SK-N-SH (cell line): Measurements from ENCODE around the gene RELN. TPM values are rescaled to one million over a fixed set of nuclear protein-coding genes. Genes with fewer than 3 reads are reported as not detected.

Experiments
- CTCF ChIA-PET: fragments of 300-600, 350-600 bp; formaldehyde crosslinking; extraction: SDS; loops from one replicate; lab custom pipeline; 2021; lab: Yijun Ruan, JAX
- POLR2A ChIA-PET: fragments of 350-600 bp; sonication (Branson Sonifier 250); formaldehyde crosslinking; extraction: SDS; loops from one replicate; lab custom pipeline; 2020; ENCODE audit warnings: antibody characterized with exemption, inconsistent platforms; lab: Yijun Ruan, JAX
- DNase-seq: peaks from one replicate; pipeline ENCODE4 v3.0.0; 2012
- H2AFZ ChIP-seq: fragments of 200-600 bp; sonication (generic); 2 replicates; pipeline ENCODE4 v1.8.1; 2016; ENCODE audit warnings: antibody characterized with exemption, mild to moderate bottlenecking, low read depth
- H3F3A ChIP-seq: fragments of 200-600 bp; sonication (generic); replicated peaks from 2 replicates; pipeline ENCODE3; 2016; ENCODE audit warnings: antibody characterized with exemption, mild to moderate bottlenecking; ENCODE audit not compliant: insufficient read depth
- H3K27ac ChIP-seq, 2 experiments: fragments of 200-500 bp in 1 of 2; fragments of 200-600 bp in 1 of 2; sonication (Bioruptor generic) in 1 of 2; sonication (generic), shearing (Covaris generic) in 1 of 2; 2 replicates each; pipeline versions ENCODE4 v1.5.1 to v1.6.1; 2014 to 2016; ENCODE audit warnings: low read depth in 2 of 2, inconsistent platforms in 1 of 2, low read length in 1 of 2, mild to moderate bottlenecking in 1 of 2, mixed read lengths in 1 of 2
- H3K27me3 ChIP-seq: fragments of 200-600 bp; sonication (generic), shearing (Covaris generic); 2 replicates; pipeline ENCODE4 v1.6.1; 2016; ENCODE audit warnings: mixed run types; ENCODE audit not compliant: insufficient read depth
- H3K36me3 ChIP-seq, 2 experiments: fragments of 200-500 bp in 1 of 2; fragments of 200-600 bp in 1 of 2; sonication (Bioruptor generic) in 1 of 2; sonication (generic) in 1 of 2; replicated peaks in 1 of 2; 2 replicates each; pipeline versions ENCODE3 to v1.5.1; 2014 to 2016; ENCODE audit warnings: low read length in 1 of 2, mild to moderate bottlenecking in 1 of 2; ENCODE audit not compliant: insufficient read depth in 2 of 2, control insufficient read depth in 1 of 2
- H3K4me1 ChIP-seq, 2 experiments: fragments of 200-500 bp in 1 of 2; fragments of 200-600 bp in 1 of 2; sonication (Bioruptor generic) in 1 of 2; sonication (generic), shearing (Covaris generic) in 1 of 2; 2 replicates each; pipeline versions ENCODE4 v1.5.1 to v1.6.1; 2014 to 2016; ENCODE audit warnings: low read depth in 1 of 2, low read length in 1 of 2, mixed run types in 1 of 2; ENCODE audit not compliant: insufficient read depth in 2 of 2, control insufficient read depth in 1 of 2
- H3K4me2 ChIP-seq: fragments of 200-600 bp; sonication (generic), shearing (Covaris generic); 2 replicates; pipeline ENCODE4 v1.6.1; 2017; ENCODE audit warnings: mixed run types
- H3K4me3 ChIP-seq, 2 experiments: fragments of 200-500 bp in 1 of 2; fragments of 200-600 bp in 1 of 2; sonication (Bioruptor generic) in 1 of 2; sonication (generic), shearing (Covaris generic) in 1 of 2; 2 replicates each; pipeline versions ENCODE4 v1.5.1 to v1.8.1; 2014 to 2016; ENCODE audit warnings: low read depth in 2 of 2, inconsistent platforms in 1 of 2, low read length in 1 of 2, mild to moderate bottlenecking in 1 of 2, mixed read lengths in 1 of 2, moderate library complexity in 1 of 2
- H3K79me2 ChIP-seq: fragments of 200-600 bp; sonication (generic); 2 replicates; pipeline ENCODE4 v1.8.1; 2017; ENCODE audit warnings: mild to moderate bottlenecking; ENCODE audit not compliant: insufficient read depth
- H3K9ac ChIP-seq: fragments of 200-600 bp; sonication (generic); 2 replicates; pipeline ENCODE4 v1.6.1; 2017; ENCODE audit warnings: mixed run types
- H3K9me2 ChIP-seq: fragments of 200-600 bp; sonication (generic); 2 replicates; pipeline ENCODE4 v1.6.1; 2017; ENCODE audit warnings: mixed run types
- H3K9me3 ChIP-seq: fragments of 200-600 bp; sonication (generic); 2 replicates; pipeline ENCODE4 v1.6.1; 2017; ENCODE audit warnings: mixed run types, mild to moderate bottlenecking, moderate library complexity
- H4K20me1 ChIP-seq: fragments of 200-600 bp; sonication (generic); 2 replicates; pipeline ENCODE4 v1.6.1; 2017; ENCODE audit warnings: mild to moderate bottlenecking, mixed run types; ENCODE audit not compliant: insufficient read depth
- CTCF ChIP-seq: fragments of 200-600 bp; sonication (generic); IDR thresholded peaks from 2 replicates; pipeline ENCODE4 v1.6.1; 2017; ENCODE audit warnings: antibody characterized with exemption, mild to moderate bottlenecking, moderate library complexity
- FOXJ3 ChIP-seq: sonication (generic); formaldehyde crosslinking; IDR thresholded peaks from 2 replicates; pipeline ENCODE4 v1.5.1; 2020; ENCODE audit warnings: mild to moderate bottlenecking, missing genetic modification reagents
- GATA2 ChIP-seq: sonication (generic); formaldehyde crosslinking; IDR thresholded peaks from 2 replicates; pipeline ENCODE4 v1.5.0; 2020; ENCODE audit warnings: mild to moderate bottlenecking, missing genetic modification reagents
- IRF3 ChIP-seq: fragments of 150-350 bp; IDR thresholded peaks from 2 replicates; pipeline ENCODE4 v1.6.1; 2016; ENCODE audit warnings: mild to moderate bottlenecking, low read depth, low read length
- MXI1 ChIP-seq: IDR thresholded peaks from 2 replicates; pipeline ENCODE4 v1.6.1; 2012; ENCODE audit warnings: mild to moderate bottlenecking, low read depth, low read length, improper control_type of control experiment
- NFIC ChIP-seq: IDR thresholded peaks from 2 replicates; pipeline ENCODE4 v1.4.0; 2012; ENCODE audit warnings: borderline replicate concordance
- PBX3 ChIP-seq: IDR thresholded peaks from 2 replicates; pipeline ENCODE4; 2012
- RCOR1 ChIP-seq: fragments of 150-350 bp; IDR thresholded peaks from 2 replicates; pipeline ENCODE4 v1.6.1; 2017; ENCODE audit warnings: antibody characterized with exemption, low read length
- SMC3 ChIP-seq: IDR thresholded peaks from 2 replicates; pipeline ENCODE4 v1.6.1; 2012; ENCODE audit warnings: low read depth, low read length, improper control_type of control experiment
- TCF12 ChIP-seq: IDR thresholded peaks from 2 replicates; pipeline ENCODE4 v1.4.0; 2012
- USF1 ChIP-seq: IDR thresholded peaks from 2 replicates; pipeline ENCODE4 v1.4.0; 2012; ENCODE audit warnings: low read depth, borderline replicate concordance
- ZBTB33 ChIP-seq: IDR thresholded peaks from 2 replicates; pipeline ENCODE4 v1.4.0; 2012; ENCODE audit warnings: low read depth, borderline replicate concordance
- WGBS: methylation state at CpG from one replicate; pipeline ENCODE4 v1.1.6; 2017; ENCODE audit warnings: low lambda C conversion rate; 5-methylcytosine and 5-hydroxymethylcytosine counted together
- polyA plus RNA-seq, 3 experiments: library from polyadenylated mRNA; depleted of rRNA; stranded (reverse); fragments of >200 nt; gene quantifications; 2 replicates each; pipeline ENCODE4 v1.2.3, GENCODE V29; 2012

Gene RELN
- polyA plus RNA-seq, 1 of the 3 experiments (the other 2 are of a cell fraction), result 0.02 TPM

- POLR2A ChIA-PET, result no interaction called here
- H3K27me3 ChIP-seq, result no peaks in the 10 kb centered on the region
Observed at GRCh38 chr7:103843689-103844480, 145.6 kb downstream of the RELN start.

More at GRCh38 chr7:103843689-103844480, 145.6 kb downstream of the RELN start:
- CTCF ChIA-PET, result interaction anchor here (0.6 to 1.2 kb wide), 3 partner anchors 29 to 307 kb away, joined by 3 to 4 read pairs (median 3); no protein-coding TSS in a partner anchor
- Histone ChIP-seq H3K27ac (no peak overlapping the region), H3K4me2 (no peak overlapping the region), H3K79me2 (no peaks in the 10 kb centered on the region), H3K9me2 (no peaks in the 10 kb centered on the region), H3F3A (no peaks in the 10 kb centered on the region), H4K20me1 (no peaks in the 10 kb centered on the region), H3K4me3 (no peak overlapping the region), H3K9me3 (no peaks in the 10 kb centered on the region), H3K9ac (no peak overlapping the region), H3K36me3 (no peaks in the 10 kb centered on the region), H3K4me1 (no peaks in the 10 kb centered on the region), H2AFZ (no peak overlapping the region)
- no peak for DNase-seq
- 40% methylated on average over 2 of the region's 2 CpGs for WGBS
- TF ChIP-seq TCF12 (no peak), USF1 (no peak), IRF3 (no peak), RCOR1 (no peak), FOXJ3 (CRISPR knock-in tag) (no peak), CTCF (no peak), PBX3 (no peak), ZBTB33 (no peak), MXI1 (no peak), NFIC (no peak), SMC3 (no peak), GATA2 (no peak)
